IPS-NIHi7 (cell line): ENCODE measurements around the gene ARHGAP8.
"Not testable (repeated sequence)": the region's sequence is repeated elsewhere in the genome, so short reads cannot be mapped to it uniquely, and the experiment has no call there.

Source experiments
- DNase-seq: peaks from one replicate; pipeline ENCODE4 v3.0.0; 2012; ENCODE audit warnings: mixed read lengths; ENCODE audit errors: extremely low spot score

Gene ARHGAP8

GRCh38 chr22:44765571-44766285 is 13.4 kb downstream of the ARHGAP8 start:
- DNase-seq = no peak

GRCh38 chr22:44773082-44773481 is 20.7 kb downstream of the ARHGAP8 start:
- DNase-seq = no peak

- DNase-seq = no peak
Observed at GRCh38 chr22:44775862-44776261, 23.5 kb downstream of the ARHGAP8 start.

GRCh38 chr22:44776605-44777363 is 24.4 kb downstream of the ARHGAP8 start:
- no peak for DNase-seq

- DNase-seq = no peak
Observed at GRCh38 chr22:44777364-44777755, 25.0 kb downstream of the ARHGAP8 start.

GRCh38 chr22:44780876-44781449 is 28.6 kb downstream of the ARHGAP8 start:
- DNase-seq = no peak

GRCh38 chr22:44782363-44782963 is 30.1 kb downstream of the ARHGAP8 start:
- DNase-seq = no peak

GRCh38 chr22:44783091-44783490 is 30.7 kb downstream of the ARHGAP8 start:
- DNase-seq = no peak

- DNase-seq = no peak
Observed at GRCh38 chr22:44783581-44783980, 31.2 kb downstream of the ARHGAP8 start.

- DNase-seq = no peak
Observed at GRCh38 chr22:44786136-44786535, 33.8 kb downstream of the ARHGAP8 start.

- no peak for DNase-seq
Observed at GRCh38 chr22:44786610-44787009, 34.2 kb downstream of the ARHGAP8 start.

- DNase-seq = no peak
Observed at GRCh38 chr22:44787832-44788231, 35.5 kb downstream of the ARHGAP8 start.

- no peak for DNase-seq
Observed at GRCh38 chr22:44793106-44793505, 40.7 kb downstream of the ARHGAP8 start.

GRCh38 chr22:44793506-44794172 is 41.3 kb downstream of the ARHGAP8 start:
- no peak for DNase-seq

GRCh38 chr22:44795701-44796630 is 43.6 kb downstream of the ARHGAP8 start:
- peak; percentile 53 for DNase-seq

- no peak for DNase-seq
Observed at GRCh38 chr22:44797181-44797725, 44.9 kb downstream of the ARHGAP8 start.

- DNase-seq = no peak
Observed at GRCh38 chr22:44799077-44799945, 46.9 kb downstream of the ARHGAP8 start.

- DNase-seq = not testable (repeated sequence)
Observed at GRCh38 chr22:44799946-44800634, 47.7 kb downstream of the ARHGAP8 start.

GRCh38 chr22:44801476-44801875 is 49.1 kb downstream of the ARHGAP8 start:
- DNase-seq = no peak
